Adrenal gland (tissue), 12 donors: ENCODE results near the gene SEMA4F. TPM values are rescaled to one million over a fixed set of nuclear protein-coding genes. Genes with fewer than 3 reads are reported as not detected.

Source experiments
- DNase-seq, 7 donors: peaks; one replicate each; pipeline ENCODE4 v3.0.0-alpha.2; 2019 to 2020
- H3K27ac ChIP-seq, 5 donors: fragments of 200-600 bp; sonication (generic) in 4 of 5; 1 replicate in 3 of 5; 2 replicates in 2 of 5; pipeline versions ENCODE4 v1.5.1 to v1.8.0; 2016 to 2020; ENCODE audit warnings: mild to moderate bottlenecking in 1 of 5
- H3K27me3 ChIP-seq: fragments of 200-600 bp; 2 replicates; pipeline ENCODE4 v1.8.0; 2021
- H3K36me3 ChIP-seq, 2 donors: fragments of 200-600 bp; replicated peaks in 1 of 2; 1 replicate in 1 of 2; 2 replicates in 1 of 2; pipeline versions ENCODE4 v1.5.1 to v1.8.0; 2018 to 2022
- H3K4me1 ChIP-seq, 2 donors: fragments of 200-600 bp; replicated peaks in 1 of 2; 1 replicate in 1 of 2; 2 replicates in 1 of 2; pipeline versions ENCODE4 v1.5.1 to v1.8.0; 2018 to 2021
- H3K4me3 ChIP-seq, 4 donors: fragments of 200-600 bp; sonication (generic) in 3 of 4; one replicate each; pipeline ENCODE4 v1.5.1; 2016 to 2018
- H3K9me3 ChIP-seq, 3 donors: fragments of 200-600 bp; sonication (generic) in 1 of 3; replicated peaks in 1 of 3; 1 replicate in 2 of 3; 2 replicates in 1 of 3; pipeline versions ENCODE4 v1.5.1 to v1.8.0; 2016 to 2021
- POLR2A ChIP-seq, 2 donors: fragments of 450-650 bp; IDR thresholded peaks; one replicate each; pipeline ENCODE4 v1.6.1; 2017; ENCODE audit warnings: antibody characterized with exemption in 2 of 2, mild to moderate bottlenecking in 2 of 2, moderate library complexity in 1 of 2
- WGBS, 4 donors: extraction: QIAGEN DNeasy Blood & Tissue Kit in 2 of 4; methylation state at CpG; one replicate each; pipeline versions ENCODE4 v1.1.5 to v1.1.7; 2013 to 2017; 5-methylcytosine and 5-hydroxymethylcytosine counted together
- intact Hi-C, 2 donors: fragments of 100-400 bp; cut with DNase I; formaldehyde crosslinking; loops; one replicate each; pipeline versions ENCODE4 v1.14.1 to v1.15.0; 2022 to 2023
- polyA plus RNA-seq, 3 donors: library from polyadenylated mRNA; stranded (reverse); fragments of 200-250 nt in 2 of 3; fragments of 350-450 nt in 1 of 3; fragmentation: Illumina TruSeq in 1 of 3; extraction: RNeasy Lipid Tissue Mini Kit (QIAGEN cat#74804) in 1 of 3; gene quantifications; one replicate each; pipeline ENCODE4 v1.2.3, GENCODE V29; 2013 to 2014
- total RNA-seq, 9 donors: library from RNA; depleted of rRNA in 4 of 9; stranded (reverse); fragments of >200 nt in 4 of 9; fragments of 120-200 nt in 1 of 9; fragmentation: NEBNext Ultra II Directional in 1 of 9; extraction: Animal tissue kit (Norgen Biotek cat#: 25700) in 1 of 9; gene quantifications; one replicate each; pipeline versions ENCODE4 v1.1.0 to v1.2.4, GENCODE V29; 2013 to 2023
- TF ChIP-seq, protein P1 (sequence below), 6 experiments: fragments of 450-650 bp in 4 of 6; fragments of 200-600 bp in 2 of 6; sonication (generic) in 1 of 6; IDR thresholded peaks; 1 replicate in 5 of 6; 2 replicates in 1 of 6; pipeline versions ENCODE4 v1.5.1 to v1.8.0; 2016 to 2021; ENCODE audit warnings: antibody characterized with exemption in 6 of 6, mild to moderate bottlenecking in 2 of 6, moderate library complexity in 1 of 6
- donor health status: healthy with polysubstance abuse.
- donor health status: Bipolar disorder and iron deficiency.
- donor health status: DM: yes; HTN: yes; CAD: no.
- donor health status: DM: no; HTN: no; CAD: no.
- donor health status: DM: no; HTN: no; CAD: no.
- donor health status: DM: yes; HTN: yes; CAD: no.

SEMA4F gene
- total and polyA plus RNA-seq, 12 donors, result 1.9 to 11.3 (median 3.9) TPM

- no peak for TF ChIP-seq POLR2A (IDR thresholded peaks at IDR 0.05)
- TF ChIP-seq, protein P1, sequence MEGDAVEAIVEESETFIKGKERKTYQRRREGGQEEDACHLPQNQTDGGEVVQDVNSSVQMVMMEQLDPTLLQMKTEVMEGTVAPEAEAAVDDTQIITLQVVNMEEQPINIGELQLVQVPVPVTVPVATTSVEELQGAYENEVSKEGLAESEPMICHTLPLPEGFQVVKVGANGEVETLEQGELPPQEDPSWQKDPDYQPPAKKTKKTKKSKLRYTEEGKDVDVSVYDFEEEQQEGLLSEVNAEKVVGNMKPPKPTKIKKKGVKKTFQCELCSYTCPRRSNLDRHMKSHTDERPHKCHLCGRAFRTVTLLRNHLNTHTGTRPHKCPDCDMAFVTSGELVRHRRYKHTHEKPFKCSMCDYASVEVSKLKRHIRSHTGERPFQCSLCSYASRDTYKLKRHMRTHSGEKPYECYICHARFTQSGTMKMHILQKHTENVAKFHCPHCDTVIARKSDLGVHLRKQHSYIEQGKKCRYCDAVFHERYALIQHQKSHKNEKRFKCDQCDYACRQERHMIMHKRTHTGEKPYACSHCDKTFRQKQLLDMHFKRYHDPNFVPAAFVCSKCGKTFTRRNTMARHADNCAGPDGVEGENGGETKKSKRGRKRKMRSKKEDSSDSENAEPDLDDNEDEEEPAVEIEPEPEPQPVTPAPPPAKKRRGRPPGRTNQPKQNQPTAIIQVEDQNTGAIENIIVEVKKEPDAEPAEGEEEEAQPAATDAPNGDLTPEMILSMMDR (IDR thresholded peaks at IDR 0.05), result no peak
- WGBS, 4 donors, result 82 to 97% (median 92%) methylated on average over 3 of the region's 3 CpGs
- intact Hi-C loops, result no loop called here
- no peak for DNase-seq
- Histone ChIP-seq H3K4me1 (peaks cover 0 to 10% of the 10 kb centered on the region in 2 donors), H3K27me3 (no peaks in the 10 kb centered on the region), H3K4me3 (no peak overlapping the region), H3K27ac (no peak overlapping the region), H3K9me3 (no peaks in the 10 kb centered on the region), H3K36me3 (no peaks in the 10 kb centered on the region)
Observed at GRCh38 chr2:74707837-74708236, 53.8 kb downstream of the SEMA4F start.

GRCh38 chr2:74708296-74708695 is 54.2 kb downstream of the SEMA4F start:
- Histone ChIP-seq H3K9me3 (no peaks in the 10 kb centered on the region), H3K36me3 (no peaks in the 10 kb centered on the region), H3K27me3 (no peaks in the 10 kb centered on the region), H3K4me3 (no peak overlapping the region), H3K27ac (no peak overlapping the region), H3K4me1 (peaks cover 0 to 10% of the 10 kb centered on the region in 2 donors)
- DNase-seq, result no peak
- intact Hi-C loops, result no loop called here
- no peak for TF ChIP-seq POLR2A (IDR thresholded peaks at IDR 0.05)

- 75 to 85% (median 79%) methylated on average over 4 of the region's 4 CpGs for WGBS, 4 donors
- Histone ChIP-seq H3K4me3 (no peak overlapping the region), H3K4me1 (peaks cover 0 to 6% of the 10 kb centered on the region in 2 donors), H3K36me3 (no peaks in the 10 kb centered on the region), H3K9me3 (no peaks in the 10 kb centered on the region), H3K27me3 (no peaks in the 10 kb centered on the region), H3K27ac (no peak overlapping the region)
- no peak for DNase-seq
- intact Hi-C loops, result no loop called here
- TF ChIP-seq, protein P1 (IDR thresholded peaks at IDR 0.05), result no peak
- no peak for TF ChIP-seq POLR2A (IDR thresholded peaks at IDR 0.05)
Observed at GRCh38 chr2:74708883-74709282, 54.8 kb downstream of the SEMA4F start.

- no peak for TF ChIP-seq POLR2A (IDR thresholded peaks at IDR 0.05)
- TF ChIP-seq, protein P1 (IDR thresholded peaks at IDR 0.05), result no peak
- H3K4me3 ChIP-seq, result no peak overlapping the region
- peaks cover 0 to 4% of the 10 kb centered on the region in 2 donors for H3K4me1 ChIP-seq
- no peak overlapping the region for H3K27ac ChIP-seq
- peaks cover 3% of the 10 kb centered on the region for H3K27me3 ChIP-seq
- 85 to 88% (median 86%) methylated on average over 4 to 9 of the region's 9 CpGs for WGBS, 4 donors
- no peak for DNase-seq
- H3K9me3 ChIP-seq, result no peaks in the 10 kb centered on the region
- H3K36me3 ChIP-seq, result no peaks in the 10 kb centered on the region
- intact Hi-C loops, result loop anchor here in 1 of 2 donors (5.0 kb wide), 1 partner anchor 165 kb away; no protein-coding TSS in a partner anchor
Observed at GRCh38 chr2:74712223-74713053, 58.4 kb downstream of the SEMA4F start.
